UCSD-AML1 (cell line): ENCODE measurements around the gene RPP30.
"Not testable (repeated sequence)": the region's sequence is repeated elsewhere in the genome, so short reads cannot be mapped to it uniquely, and the experiment has no call there.

Source experiments
- DNase-seq: peaks from one replicate; lab custom pipeline; 2025; ENCODE audit not compliant: unreplicated experiment; lab: John Stamatoyannopoulos, UW

RPP30 gene

DNA sequence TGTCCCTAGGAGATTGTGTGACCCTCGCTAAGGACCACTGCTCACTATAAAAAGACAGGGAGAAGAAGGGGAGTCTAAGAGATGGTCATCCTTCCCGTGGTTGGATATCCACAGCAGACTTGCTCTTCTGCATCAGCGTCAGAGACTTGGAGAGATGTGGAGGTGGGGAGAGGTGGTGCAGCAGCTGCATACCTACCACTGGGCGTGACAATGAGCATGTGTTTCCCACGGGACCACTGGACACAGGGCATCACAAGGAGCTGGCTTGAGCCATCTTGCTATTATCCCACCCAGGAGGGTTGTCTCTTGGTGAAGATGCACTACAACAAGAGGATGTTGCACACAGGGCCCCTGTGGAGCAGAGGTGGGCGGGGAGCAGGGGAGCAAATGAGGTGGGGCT is 67.9 kb downstream of the RPP30 start:
- DNase-seq = no peak

DNA sequence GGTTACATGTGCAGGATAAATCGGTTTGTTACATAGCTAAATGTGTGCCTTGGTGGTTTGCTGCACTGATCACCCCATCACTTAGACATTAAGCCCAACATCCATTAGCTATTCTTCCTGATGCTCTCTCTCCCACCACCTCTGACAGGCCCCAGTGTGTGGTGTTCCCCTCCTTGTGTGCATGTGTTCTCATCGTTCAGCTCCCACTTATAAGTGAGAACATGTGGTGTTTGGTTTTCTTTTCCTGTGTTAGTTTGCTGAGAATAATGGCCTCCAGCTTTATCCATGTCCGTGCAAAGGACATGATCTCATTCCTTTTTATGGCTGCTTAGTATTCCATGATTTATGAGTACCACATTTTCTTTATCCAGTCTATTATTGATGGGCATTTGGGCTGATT is 71.2 kb downstream of the RPP30 start:
- DNase-seq = not testable (repeated sequence)

DNA sequence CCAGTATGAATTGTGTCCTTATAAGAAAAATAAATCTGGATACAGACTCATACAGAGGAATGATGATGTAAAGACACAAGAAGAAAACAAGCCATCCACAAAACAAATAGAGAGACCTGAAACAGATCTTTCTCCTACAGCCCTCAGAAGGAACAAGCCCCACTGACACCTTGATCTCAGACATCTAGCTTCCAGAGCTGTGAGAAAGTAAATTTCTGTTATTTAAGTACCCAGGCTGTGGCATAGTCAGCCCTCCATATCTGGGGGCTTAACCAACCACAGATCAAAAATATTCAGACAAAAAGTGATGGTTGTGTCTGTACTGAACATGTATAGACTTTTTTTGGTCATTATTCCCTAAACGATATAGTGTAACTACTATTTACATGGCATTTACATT is 73.0 kb downstream of the RPP30 start:
- DNase-seq = no peak

DNA sequence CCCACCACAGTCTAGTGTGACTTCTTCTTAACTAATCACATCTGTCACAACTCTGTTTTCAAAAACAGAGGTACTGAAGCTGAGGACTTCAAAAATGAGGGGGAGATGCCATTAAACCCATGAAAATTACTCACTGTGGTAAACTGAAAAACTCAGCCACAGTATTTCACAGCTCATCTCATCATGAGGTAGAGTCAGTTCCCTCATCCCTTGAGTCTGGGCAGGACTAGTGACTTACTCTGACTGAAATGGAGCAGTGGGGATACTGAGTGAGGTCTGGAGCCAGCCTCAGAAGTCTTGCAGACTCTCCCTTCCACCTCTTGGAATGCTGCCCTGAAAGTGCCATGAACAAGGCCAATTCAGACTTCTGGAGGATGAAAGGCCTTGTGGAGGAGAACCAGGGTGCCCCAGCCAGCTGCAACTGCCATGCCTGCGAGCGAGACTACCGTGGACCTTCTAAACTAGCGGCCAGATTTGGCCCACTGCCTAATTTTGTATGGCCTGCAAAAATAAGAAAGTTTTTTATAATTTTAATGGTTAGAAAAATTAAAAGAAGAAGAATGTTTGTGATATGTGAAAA is 73.8 kb downstream of the RPP30 start:
- DNase-seq = no peak

DNA sequence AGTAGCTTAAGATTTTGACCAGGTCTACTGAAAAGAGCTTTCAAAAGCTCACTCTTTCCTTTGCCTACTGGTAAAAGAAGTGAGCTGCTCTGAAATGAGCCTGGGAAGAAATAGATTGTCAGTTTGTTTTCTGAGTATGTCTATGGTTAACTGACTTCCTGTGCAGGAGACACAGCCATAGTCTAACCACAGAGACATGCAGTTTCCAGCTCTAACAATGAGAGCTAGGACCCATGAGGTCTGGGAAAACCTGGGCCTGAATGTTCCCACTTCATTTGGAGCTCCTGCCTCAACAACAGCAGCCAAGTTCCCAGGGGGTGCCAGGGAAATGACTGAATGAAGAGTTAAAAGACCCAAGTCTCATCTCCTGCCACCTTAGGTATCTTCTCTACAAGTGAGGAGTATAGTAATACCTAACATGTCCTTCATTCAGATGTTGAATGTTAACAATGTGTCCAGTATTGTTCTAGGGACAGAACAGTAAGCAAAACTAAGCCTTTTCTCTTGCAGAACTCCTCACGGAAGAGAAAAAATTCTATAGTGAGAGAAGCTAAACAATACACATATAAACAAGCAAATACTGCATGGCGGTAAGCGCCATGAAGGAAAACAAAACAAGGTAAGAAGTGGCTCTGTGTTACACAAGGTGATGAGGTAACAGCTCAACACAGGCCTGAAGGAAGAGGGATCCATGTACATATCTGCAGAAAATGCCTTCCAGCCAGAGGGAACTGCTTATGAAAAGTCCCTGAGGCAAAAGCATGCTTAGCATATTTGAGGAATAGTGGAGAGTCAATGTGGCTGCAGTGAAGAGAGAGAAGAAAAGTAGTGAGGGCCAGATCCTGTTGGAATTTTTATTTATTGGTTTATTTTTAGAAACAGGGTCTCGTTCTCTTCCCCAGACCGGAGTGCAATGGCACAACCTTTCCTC is 75.5 kb downstream of the RPP30 start:
- peak; percentile 15 for DNase-seq
